Measurements from ENCODE around the gene RAVER1.
A peak's percentile ranks its signal among the peaks of the same experiment; 100 is the strongest.
"Not testable (repeated sequence)": the region's sequence is repeated elsewhere in the genome, so short reads cannot be mapped to it uniquely, and the experiment has no call there.

Gene RAVER1, protein sequence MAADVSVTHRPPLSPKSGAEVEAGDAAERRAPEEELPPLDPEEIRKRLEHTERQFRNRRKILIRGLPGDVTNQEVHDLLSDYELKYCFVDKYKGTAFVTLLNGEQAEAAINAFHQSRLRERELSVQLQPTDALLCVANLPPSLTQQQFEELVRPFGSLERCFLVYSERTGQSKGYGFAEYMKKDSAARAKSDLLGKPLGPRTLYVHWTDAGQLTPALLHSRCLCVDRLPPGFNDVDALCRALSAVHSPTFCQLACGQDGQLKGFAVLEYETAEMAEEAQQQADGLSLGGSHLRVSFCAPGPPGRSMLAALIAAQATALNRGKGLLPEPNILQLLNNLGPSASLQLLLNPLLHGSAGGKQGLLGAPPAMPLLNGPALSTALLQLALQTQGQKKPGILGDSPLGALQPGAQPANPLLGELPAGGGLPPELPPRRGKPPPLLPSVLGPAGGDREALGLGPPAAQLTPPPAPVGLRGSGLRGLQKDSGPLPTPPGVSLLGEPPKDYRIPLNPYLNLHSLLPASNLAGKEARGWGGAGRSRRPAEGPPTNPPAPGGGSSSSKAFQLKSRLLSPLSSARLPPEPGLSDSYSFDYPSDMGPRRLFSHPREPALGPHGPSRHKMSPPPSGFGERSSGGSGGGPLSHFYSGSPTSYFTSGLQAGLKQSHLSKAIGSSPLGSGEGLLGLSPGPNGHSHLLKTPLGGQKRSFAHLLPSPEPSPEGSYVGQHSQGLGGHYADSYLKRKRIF

GRCh38 chr19:10332965-10333757, at the start of gene RAVER1:
Gene RAVER1, minus strand, starts transcription at chr19:10333529. Its CDS starts 22 bp downstream, at chr19:10333507.
- peak within 1 kb of the TSS; percentile 81 for H3K9ac ChIP-seq (ENCODE audit: low read depth, low read length, poor library complexity, severe bottlenecking)
- H3K9me3 ChIP-seq (ENCODE audit: insufficient read depth, low read depth, low read length): no peaks in the 10 kb centered on the region
- peaks cover 74% of the 10 kb centered on the region for H3K79me2 ChIP-seq (ENCODE audit: insufficient read depth, low read length)
- peak within 1 kb of the TSS; percentile 95 for H3K4me2 ChIP-seq (ENCODE audit: low read depth, low read length, poor library complexity, severe bottlenecking)
- H2AFZ ChIP-seq (ENCODE audit: low read length): peak within 1 kb of the TSS; percentile 49; the same call in 1 of the 2 replicates
- peaks cover 48% of the 10 kb centered on the region for H4K20me1 ChIP-seq (ENCODE audit: insufficient read depth, low read length, poor library complexity, severe bottlenecking)
- peaks cover 26% of the 10 kb centered on the region for H3K36me3 ChIP-seq (ENCODE audit: insufficient read depth, low read length)
- peak within 1 kb of the TSS; percentile 87 for H3K4me3 ChIP-seq (ENCODE audit: low read length, poor library complexity, severe bottlenecking)
- H3K4me1 ChIP-seq (ENCODE audit: insufficient read depth, low read length, poor library complexity, severe bottlenecking): peaks cover 22% of the 10 kb centered on the region
- H3K9me2 ChIP-seq (replicated peaks; ENCODE audit: low read depth, low read length): no peaks in the 10 kb centered on the region
- H3F3A ChIP-seq (ENCODE audit: low read depth): 0 out of 2 replicates have a peak, but pooled peaks cover 7% of the 10 kb centered on the region
- no peaks in the 10 kb centered on the region for H3K27me3 ChIP-seq (ENCODE audit: insufficient read depth, low read length, poor library complexity, severe bottlenecking)
- TF ChIP-seq EZH2phosphoT487 (IDR thresholded peaks at IDR 0.05; ENCODE audit: borderline replicate concordance): no peak
- no peak for TF ChIP-seq CTCF (conservative IDR thresholded peaks at IDR 0.05; ENCODE audit: low read length)

GRCh38 chr19:10383223-10383499, 49.8 kb upstream of the RAVER1 start:
- H3K36me3 ChIP-seq (ENCODE audit: insufficient read depth, low read length); H3K4me2 ChIP-seq (ENCODE audit: low read depth, low read length, poor library complexity, severe bottlenecking); H3F3A ChIP-seq (ENCODE audit: low read depth); H3K4me3 ChIP-seq (ENCODE audit: low read length, poor library complexity, severe bottlenecking); H3K9ac ChIP-seq (ENCODE audit: low read depth, low read length, poor library complexity, severe bottlenecking); H3K9me3 ChIP-seq (ENCODE audit: insufficient read depth, low read depth, low read length); H4K20me1 ChIP-seq (ENCODE audit: insufficient read depth, low read length, poor library complexity, severe bottlenecking); H3K9me2 ChIP-seq (replicated peaks; ENCODE audit: low read depth, low read length); H3K27me3 ChIP-seq (ENCODE audit: insufficient read depth, low read length, poor library complexity, severe bottlenecking); H2AFZ ChIP-seq (ENCODE audit: low read length): not testable (repeated sequence)
- Histone ChIP-seq H3K79me2 (ENCODE audit: insufficient read depth, low read length) (peaks cover 24% of the 10 kb centered on the region), H3K4me1 (ENCODE audit: insufficient read depth, low read length, poor library complexity, severe bottlenecking) (peaks cover 13% of the 10 kb centered on the region)

- peaks cover 5% of the 10 kb centered on the region; the same call in 1 of the 2 replicates for H3K36me3 ChIP-seq (ENCODE audit: insufficient read depth, low read length)
- peaks cover 26% of the 10 kb centered on the region for H3K79me2 ChIP-seq (ENCODE audit: insufficient read depth, low read length)
- peak within 1 kb of the TSS; percentile 94 for H3K9ac ChIP-seq (ENCODE audit: low read depth, low read length, poor library complexity, severe bottlenecking)
- peaks cover 13% of the 10 kb centered on the region for H3K4me1 ChIP-seq (ENCODE audit: insufficient read depth, low read length, poor library complexity, severe bottlenecking)
- TF ChIP-seq CTCF (conservative IDR thresholded peaks at IDR 0.05; ENCODE audit: low read length): no peak
- TF ChIP-seq EZH2phosphoT487 (IDR thresholded peaks at IDR 0.05; ENCODE audit: borderline replicate concordance): no peak
- peak within 1 kb of the TSS; percentile 94 for H2AFZ ChIP-seq (ENCODE audit: low read length)
- H3F3A ChIP-seq (ENCODE audit: low read depth): no peaks in the 10 kb centered on the region
- H4K20me1 ChIP-seq (ENCODE audit: insufficient read depth, low read length, poor library complexity, severe bottlenecking): peaks cover 3% of the 10 kb centered on the region
- peak within 1 kb of the TSS; percentile 93 for H3K4me3 ChIP-seq (ENCODE audit: low read length, poor library complexity, severe bottlenecking)
- H3K27me3 ChIP-seq (ENCODE audit: insufficient read depth, low read length, poor library complexity, severe bottlenecking): no peaks in the 10 kb centered on the region
- no peaks in the 10 kb centered on the region for H3K9me3 ChIP-seq (ENCODE audit: insufficient read depth, low read depth, low read length)
- H3K9me2 ChIP-seq (replicated peaks; ENCODE audit: low read depth, low read length): no peaks in the 10 kb centered on the region
- H3K4me2 ChIP-seq (ENCODE audit: low read depth, low read length, poor library complexity, severe bottlenecking): peak within 1 kb of the TSS; percentile 99
Observed at GRCh38 chr19:10380313-10381102, 47.2 kb upstream of the RAVER1 start, which contains the start of gene TYK2. Gene TYK2, minus strand, starts transcription at chr19:10380572. Its CDS starts 2,166 bp downstream, at chr19:10378406.

Measured in Loucy (cell line).